Embryonic facial prominence (tissue), 1 donor: Measurements from ENCODE around the gene KERA.

Experiments used
- DNase-seq: peaks from one replicate; pipeline ENCODE4 v3.0.0-alpha.2; 2016; ENCODE audit errors: extremely low spot score

The KERA gene

DNA sequence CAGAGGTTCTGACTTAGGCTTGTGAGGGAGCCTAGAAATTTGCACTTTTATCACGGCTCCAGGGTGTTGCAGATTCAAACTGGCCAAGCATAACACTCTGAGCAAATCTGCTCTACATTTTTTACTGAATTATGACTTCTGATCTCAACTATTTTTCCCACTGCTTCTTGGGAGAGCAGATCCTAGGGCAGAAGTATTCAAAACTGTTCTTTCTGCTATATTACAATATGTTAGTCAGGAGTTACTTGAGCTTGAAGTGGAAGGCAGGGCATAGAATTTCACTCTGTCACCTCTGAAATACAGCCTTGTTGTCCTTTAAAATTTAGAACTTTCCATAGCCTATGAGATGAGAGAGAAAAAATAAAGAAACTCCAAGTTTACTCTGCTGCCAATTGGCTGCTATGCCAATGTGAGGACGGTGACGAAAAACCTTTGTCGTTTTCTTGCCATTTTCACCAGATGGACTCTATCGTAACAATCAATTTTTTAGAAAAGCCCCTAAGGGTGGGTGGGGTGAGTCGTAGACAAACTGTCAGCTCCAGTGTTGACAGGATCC, 16.4 kb upstream of the KERA start:
- DNase-seq = no peak

DNA sequence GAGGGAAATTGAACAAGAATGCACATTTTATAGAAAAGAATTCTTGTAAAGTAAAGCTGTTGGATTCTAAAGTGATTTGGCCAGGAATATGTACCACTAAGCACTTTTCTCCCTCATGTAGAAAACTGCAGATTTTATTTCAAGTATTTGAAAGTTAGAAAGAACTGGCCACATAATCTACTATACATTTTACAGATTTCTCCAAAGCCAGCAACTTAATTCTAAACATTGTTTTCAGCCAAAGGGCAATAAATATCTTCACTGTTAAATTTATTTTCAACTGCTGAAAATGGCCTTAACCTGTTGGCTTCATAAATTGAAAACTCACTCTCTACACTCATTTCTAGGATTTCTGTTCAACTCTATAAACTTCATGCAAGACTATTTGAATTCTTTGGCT, 15.6 kb upstream of the KERA start:
- DNase-seq = no peak

DNA sequence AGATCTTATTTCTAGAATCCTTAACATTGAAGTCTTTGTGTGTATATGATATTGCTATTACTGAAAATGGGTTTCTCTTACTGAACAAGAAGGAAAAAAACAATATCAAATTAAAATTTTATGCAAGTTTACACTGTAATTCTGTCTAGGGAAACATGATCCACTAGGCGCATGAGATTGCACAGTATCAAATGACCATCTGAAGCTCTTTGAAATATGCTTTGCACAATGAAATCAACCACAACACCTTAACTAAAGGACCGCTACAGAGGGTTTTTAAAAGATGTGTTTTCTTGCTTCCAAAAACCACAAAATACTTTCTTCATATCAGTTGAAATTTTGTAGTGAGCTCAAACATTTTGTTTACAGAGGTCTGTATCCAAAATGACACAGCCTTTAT, 15.1 kb upstream of the KERA start:
- no peak for DNase-seq

DNA sequence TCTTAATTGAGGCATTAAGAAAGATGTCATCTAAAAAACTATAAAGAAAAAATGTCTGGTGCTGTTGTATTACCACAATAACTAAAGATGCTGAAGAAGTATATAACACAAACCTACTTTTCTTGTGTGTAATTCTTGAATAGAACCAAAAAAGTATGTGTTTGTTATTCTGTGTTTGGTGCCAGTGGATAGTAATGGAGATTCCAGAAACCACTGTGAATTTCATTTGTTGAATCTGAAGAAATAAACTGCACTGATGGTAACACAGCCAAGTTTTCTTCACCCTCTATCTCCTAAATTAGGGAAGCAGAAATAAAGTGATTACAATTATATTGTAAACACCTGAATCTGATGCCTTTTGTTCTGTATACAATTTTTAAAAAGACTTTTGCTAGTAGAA, 13.1 kb upstream of the KERA start:
- DNase-seq = no peak

DNA sequence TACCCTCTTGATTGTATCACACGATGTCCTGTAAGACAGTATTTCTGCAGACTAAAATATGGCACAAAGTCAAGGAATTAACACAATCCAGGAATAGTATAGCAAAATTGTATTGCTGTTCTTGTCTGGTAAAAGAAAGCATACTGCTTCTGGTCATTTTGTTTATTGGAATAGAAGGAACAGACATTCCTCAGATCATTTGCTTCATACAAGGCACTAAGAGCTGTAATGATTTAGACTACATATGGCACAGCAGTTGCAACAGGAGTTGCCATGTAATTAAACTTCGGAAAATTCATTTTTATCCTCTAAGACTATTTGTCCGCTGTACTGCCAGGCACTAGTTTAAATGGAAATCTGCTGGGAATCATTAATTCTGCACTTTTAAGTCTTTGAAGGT, 7.6 kb upstream of the KERA start:
- DNase-seq = no peak

DNA sequence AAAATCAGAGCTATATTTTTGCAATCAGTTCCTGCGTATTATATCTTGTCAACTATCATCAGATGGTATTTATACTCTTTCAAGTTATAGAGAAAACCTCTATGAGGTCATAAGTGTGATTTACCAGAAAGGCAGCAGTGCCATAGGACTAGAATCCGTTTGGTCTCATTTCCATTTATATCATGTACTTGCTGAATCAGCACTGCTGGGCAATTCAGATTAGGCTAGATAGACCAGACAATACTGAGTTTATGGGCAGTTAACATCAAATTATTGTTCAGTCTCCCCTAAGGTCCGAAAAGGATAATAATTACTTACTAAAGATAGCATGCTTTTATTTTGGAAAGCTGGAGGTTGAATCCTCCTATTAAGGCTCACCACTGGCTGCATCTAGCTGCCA, 6.8 kb upstream of the KERA start:
- no peak for DNase-seq

DNA sequence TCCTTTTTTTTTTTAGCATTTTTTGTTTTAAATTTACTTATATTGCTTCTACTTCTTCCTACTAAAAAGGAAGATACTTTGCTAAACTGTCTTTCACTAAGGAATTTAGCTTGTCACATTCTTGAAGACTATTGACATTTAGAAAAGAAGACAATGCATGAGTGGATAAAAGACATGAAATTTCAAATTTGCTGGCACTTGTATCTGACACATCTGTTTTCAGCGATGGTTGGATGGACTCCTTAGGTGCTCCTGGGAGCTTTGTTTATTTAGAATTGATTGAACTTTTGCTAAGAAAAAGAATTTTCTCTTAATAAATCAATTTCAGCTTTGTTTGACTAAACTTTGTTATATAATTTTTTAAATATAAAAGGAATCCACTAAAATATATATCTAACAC, 3.3 kb upstream of the KERA start:
- DNase-seq = no peak

DNA sequence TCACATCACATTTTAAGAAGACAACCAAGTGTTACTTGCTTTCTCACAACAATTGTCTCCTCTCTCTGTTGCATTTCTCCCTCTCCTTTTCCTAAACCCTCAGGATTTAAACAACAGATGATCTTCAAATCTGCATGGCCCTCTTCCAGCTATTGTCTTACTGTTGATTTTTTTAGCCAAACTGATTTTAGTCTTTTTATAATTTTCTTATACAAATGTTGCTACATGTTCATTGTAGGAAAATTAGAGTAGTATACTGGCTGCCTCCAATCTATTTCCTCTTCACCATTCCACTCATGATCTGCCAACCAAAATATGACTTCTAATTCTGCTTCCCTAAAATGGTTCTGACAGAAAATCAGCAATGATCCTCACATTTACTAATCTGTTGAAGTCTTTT, 1.4 kb upstream of the KERA start:
- DNase-seq = no peak

DNA sequence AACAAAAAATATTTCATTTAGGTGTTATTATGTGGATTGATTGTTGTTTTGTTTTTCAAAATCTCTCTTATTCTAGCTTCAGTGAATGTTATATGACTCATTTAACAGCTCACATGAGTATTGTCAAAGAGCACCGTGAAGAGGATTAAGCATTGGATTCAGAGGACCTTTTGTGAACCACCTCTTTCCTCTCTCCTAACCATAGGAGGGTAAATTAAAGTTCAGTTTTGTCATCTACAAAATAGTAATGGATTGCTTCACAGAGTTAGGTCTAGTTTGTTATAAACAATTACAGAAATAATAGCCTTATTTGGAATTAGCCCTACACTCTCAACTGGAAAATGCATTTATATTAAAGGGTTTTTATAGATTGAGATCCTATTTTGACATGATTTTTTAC, 962 bp upstream of the KERA start:
- no peak for DNase-seq

DNA sequence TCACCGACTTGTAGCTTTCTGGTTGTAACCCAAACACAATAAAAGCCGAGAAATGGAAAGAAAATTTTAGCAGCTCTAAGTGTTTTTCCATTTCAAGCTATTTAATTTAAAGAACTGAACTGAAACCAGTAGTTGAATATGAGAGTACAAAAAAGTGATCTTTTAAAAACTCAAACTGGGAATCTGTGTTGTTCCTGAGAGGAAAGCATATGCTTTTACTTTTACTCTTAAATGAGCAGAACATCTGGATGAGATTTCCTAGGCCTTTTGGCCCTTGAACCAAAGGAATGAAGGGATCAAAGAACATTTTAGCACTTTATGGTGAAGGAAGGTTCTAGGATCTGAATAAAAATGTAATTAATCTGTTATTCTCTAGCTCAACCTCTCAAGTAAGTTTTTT, 1.3 kb downstream of the KERA start:
- no peak for DNase-seq

DNA sequence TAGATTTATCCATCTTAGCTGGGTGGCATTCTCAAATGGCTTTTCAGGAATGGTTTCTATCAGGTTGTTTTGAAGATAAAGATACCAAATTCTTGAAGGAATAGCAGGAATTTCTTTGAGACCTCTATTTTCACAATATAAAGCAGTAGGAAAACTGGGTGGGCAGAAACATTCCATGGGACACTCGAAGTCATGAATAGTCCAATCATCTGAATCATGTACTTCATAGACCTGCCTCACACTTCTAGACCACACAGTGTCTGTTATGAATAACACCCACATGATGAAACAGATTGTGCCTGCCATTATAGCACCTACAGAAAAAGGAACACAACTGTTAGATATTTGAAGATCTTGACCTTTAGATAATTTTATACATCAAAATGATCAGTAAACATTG, 1.8 kb downstream of the KERA start:
- no peak for DNase-seq

DNA sequence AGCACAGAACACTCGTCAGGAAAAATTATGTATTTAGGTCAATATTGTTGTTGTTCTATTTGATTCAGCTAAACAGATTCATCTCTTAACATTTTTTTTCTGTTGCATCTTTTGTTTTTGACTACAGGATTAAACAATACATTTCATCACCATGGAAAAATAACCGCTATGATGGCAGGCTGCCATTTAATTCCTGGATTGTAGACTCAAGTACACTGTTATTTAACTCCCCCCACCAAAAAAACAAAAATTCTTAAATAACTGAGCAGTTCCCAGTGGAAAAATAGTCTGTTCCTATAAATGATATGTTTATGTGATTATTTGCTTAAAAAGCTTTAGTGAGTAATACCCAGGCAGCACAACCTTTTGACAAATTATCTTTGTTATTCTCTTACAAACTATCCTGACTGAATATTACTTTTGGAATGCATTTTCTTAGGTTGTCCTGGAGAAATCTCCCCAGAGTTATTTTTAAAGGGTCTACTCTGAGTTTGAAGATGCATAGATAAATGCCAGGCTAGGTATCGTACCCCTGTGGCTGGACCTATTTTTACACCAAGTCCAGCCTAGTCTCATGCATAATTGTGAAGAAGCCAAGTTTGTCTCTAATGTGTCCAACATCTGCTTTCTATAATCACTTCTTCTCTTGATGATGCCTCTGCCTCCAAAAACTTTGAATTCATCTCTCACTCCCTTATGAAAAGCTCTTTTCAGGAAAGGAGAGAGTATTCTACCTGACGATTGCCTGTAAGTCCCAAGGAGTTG, 3.7 kb downstream of the KERA start:
- peak; percentile 80 for DNase-seq

DNA sequence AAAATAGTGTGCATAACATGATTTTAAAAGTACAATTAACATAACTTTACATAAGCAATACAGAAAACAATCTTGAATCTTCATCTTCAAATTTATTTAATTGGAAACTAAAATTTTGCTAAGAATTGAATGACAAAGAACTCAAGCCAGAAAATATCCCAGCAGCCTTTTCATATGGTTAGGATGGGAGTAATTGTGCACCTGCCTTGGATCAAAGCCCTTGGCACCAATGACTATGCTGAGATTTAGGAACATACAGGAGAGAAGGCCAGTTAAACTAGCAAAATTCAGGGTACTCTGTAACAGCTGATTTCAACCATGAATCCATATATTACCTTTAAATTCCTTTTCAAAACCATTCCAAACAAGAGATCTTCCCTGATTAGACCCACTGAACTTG, 5.8 kb downstream of the KERA start:
- DNase-seq = no peak

DNA sequence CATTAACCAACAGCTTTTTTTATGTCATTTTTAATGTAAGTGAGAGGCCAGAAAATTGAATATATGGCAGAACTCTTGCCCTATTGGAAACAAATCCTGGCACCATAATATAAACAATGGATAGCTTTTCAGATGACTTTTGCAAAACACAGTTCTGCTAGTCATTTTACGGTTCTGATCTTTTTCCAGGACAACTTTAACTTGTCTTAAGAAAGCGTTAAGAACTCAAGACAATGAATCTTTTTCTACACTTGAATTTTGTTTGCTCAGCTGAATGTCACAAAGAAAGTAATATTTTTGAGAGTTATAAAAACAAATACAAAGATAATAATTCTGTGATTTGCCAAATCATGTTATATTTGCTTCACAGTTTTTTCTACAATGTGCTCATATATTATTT, 13.2 kb downstream of the KERA start:
- DNase-seq = no peak

DNA sequence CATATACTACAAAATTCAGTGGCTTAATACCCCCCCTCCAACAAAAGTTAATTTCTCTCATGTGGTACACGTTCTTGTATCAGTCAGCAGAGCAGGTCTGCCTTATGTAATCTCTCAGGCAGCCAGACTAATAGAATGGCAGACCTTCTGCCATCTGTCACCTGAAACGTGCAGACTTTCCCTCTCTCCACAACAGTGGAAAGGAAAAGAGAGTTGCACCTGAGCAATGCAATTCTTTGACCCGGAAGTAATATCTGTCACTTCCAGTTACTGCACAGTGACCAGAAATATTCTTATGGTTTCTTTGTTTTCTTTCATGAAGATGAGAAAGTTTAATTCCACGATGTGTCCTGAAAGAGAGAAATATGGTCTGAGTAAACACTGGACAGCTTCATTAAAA, 14.4 kb downstream of the KERA start:
- DNase-seq = no peak

DNA sequence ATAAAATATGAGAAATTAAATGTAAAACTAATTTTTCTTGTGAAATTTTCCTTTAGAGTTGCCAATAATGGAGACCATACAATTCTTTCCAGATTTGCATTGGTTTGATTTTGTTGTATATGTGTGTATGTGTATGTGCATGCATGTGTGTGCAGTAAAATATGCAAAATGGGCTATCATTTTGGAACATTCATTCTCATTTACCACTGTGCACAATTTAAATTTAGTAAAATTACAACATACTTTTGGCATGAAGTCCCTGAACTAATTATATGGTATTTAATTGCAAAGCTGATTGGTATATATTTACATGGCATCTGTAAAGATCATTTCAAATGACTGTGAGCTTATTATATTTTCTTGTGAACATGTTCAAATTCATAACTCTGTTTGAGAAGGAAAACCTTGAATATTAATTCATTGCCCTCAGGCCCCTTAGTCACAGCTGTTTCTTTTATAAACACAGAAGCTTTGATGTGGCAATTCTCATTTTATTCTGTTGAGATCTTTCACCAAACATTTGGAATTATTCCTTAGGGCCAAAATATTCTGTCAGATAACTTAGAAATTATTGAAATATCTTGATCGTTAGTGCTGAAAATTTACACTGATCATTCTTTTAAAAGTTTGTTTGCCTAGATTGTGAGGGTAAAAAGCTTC, 17.6 kb downstream of the KERA start:
- DNase-seq = no peak

DNA sequence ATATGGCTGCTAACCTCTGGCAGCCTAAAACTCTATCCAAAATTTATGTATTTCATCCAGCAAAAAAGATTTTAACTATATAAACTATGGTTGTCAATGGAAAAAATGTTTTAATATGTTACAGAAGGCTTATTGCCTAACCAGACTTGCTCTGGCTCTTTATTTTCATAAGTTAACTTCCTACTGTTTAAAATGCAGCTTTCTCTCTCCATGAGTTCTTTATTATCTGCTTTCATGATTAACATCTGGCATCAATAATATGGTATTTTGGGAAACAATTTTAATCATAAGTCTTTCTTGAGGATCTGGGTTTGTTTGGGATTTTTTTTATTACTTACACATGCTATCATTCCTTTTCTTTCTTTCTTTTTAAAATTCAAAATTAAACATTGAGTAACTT, 20.5 kb downstream of the KERA start:
- peak; percentile 83 for DNase-seq

DNA sequence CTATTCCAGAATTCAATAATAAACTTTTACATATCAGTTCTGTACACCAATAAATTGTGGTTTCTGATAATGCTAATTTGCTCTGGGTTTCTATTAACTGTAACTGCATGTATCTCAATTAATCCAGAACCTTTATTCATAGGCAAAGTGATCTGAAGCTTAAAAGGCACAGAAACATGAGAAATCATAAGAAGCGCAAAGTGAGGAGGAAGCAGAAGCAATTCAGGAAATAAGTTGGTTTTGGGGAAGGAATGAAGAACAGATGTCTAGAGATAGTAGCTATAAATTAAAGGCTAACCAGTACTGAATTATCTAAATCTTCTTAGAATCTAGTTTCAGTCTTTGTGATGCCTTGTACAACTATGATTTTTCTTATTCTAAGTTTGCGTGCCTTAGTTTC, 24.6 kb downstream of the KERA start:
- no peak for DNase-seq

DNA sequence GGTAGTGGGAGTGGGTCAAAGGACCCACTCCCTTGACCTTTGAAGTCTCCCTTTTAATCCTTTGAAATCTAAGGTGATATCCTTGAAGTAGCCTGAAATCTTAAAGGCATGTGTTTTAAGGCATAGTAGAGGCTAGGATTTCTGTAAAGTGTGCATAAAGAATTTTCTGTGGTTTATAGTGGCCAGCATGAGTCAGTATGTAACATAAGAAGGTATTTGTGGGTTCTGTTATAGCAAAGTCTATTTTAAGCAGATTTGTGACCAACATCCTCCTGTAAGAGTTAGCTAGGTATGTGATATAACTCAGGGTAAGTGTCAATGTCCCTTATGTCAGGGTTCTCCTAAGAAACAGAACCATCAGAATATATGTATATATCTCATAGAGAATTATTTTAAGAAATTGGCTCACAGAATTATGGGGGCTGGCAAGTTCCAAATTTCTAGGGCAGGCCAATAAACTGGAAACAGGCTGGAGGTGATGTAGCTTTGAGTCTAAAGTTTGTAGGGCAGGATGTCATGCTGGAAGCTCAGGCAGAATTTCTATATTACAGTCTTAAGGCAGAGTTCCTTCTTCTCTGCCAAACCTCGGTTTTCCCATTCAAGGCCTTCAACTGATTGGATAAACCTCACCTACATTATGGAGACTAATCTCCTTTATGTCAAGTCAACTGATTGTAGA, 34.4 kb downstream of the KERA start:
- DNase-seq = no peak

DNA sequence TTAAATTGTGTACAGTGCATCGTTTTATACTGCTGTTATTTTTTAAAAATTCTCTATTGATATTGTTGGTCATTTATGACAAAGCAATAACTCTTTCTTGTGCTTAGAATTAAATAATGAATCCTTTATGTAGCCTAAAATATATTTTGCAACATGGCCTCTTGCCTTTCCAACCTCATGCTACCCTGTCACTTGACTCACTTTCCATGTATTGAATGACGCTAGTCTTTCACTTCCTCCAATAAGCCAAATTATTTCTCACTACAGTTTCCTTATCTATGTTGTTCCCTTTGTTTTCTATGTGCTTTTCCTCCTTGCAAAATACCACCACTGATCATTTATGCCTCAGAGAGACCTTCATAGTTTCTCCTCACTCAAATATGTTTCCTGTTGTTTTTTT, 36.7 kb downstream of the KERA start:
- no peak for DNase-seq

DNA sequence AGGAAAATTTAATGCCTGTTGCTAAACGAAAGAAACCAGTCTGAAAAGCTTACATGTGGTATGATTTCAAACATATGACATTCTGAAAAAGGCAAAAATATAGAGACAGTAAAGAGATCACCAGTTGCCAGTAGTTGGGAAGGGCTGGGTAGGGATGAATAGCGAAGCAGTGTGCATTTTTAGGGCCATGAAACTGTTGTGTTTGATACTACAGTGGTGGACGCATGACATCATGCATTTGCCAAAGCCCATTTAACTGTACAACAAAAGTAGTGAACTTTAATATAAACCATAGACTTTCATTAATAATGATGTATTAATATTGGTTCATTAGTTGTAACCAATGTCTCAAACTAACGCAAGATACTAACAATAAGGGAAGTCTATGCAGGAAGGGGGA, 38.4 kb downstream of the KERA start:
- DNase-seq = no peak

DNA sequence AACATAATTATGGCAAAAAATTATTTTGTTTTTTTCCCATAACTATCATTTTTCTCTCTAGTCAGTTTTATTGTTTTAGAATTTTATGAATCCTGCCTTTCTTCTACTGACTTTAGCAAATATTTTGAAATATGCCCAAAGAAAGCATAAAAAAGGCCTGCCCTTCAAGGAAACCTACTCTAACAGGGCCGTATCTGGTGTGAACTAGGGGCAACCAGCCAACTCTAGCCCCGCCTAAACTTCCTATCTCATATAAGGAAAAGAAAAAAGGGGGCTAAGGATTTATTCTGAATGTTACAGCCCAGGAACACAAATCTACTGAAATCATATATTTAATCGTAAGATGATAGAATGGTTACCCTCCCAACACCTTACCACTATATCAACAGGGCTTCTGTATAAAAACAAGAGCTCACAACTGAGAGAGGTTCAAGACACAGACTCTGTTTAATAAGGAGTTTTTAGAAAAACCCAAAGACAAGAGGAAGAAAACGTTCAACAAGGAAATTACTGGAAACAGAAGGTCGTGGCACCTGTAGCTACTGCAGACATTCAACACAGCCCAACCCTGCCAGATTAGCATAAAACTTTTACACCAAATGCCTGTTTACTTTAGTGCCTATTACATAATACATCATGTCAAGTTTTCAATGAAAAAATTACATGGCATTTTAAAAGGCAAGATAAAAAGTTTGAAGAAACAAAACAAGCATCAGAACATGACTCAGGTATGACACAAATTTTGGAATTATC, 40.1 kb downstream of the KERA start:
- DNase-seq = no peak
